Eye (tissue), 1 donor: ENCODE measurements around the gene PARN.

Experiments used
- DNase-seq: peaks from one replicate; pipeline ENCODE4 v3.0.0-alpha.2; 2015

PARN gene

DNA sequence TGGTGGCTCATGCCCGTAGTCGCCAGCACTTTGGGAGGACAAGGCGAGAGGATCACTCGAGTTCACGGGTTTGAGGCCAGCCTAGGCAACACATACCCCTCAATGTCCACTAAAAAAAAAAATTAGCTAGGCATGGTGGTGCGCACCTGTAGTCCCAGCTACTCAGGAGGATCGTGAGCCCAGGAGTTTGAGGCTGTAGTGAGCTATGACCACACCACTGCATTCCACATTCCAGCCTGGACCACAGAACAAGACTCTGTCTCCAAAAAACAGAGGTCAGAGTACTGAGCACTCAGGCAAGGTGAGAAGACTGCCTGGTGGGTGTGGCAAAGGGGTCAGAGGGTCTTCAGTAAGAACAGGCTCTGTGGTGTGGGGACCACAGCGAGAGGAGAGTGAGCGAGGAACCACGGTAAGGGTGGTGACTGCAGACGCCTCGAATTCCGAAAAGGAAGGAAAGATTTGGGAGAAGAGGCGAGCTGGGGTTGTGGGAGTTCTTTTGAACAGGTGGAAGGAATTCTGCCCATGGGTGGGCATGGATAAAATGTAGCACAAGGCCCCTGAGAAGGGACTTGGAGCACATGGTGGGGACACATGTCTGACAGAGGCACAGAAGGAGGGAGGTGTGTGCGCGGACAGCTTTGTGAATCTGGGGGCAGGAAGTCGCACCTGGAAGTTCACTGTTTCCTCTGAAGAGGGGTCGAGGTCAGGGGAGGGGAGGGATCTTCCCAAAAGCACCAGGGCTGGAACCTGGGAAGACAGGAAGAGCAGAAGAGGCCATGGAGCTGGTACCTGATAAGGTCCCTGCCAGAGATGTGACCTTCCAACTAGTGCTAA lies 134.6 kb downstream of the PARN start:
- no peak for DNase-seq

DNA sequence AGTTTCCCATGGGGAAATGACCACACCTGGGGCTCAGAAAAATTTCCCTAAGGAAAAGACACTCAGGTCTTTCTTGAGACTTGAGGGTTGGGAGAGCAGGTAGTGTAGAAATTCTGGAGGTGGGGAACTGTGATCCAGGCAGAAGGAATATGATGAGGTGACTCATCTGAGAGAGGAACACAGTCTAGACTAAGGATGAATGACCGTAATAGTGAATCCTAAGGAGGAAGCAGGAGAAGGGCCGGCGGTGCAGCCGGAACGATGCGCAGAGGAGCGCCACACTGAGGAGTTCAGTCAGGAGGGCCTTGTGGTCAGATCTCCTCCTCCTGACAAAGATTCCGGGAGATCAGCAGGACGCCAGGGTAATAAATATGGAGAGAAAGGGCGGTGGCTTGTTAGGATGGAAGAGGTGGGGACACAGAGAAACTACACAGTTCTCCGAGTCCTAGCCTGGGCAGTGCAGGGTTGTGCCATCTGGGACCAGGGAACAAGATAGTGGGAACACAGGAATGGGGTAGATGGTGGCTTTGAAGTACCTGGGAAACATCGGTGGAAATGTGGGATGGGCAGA lies 135.6 kb downstream of the PARN start:
- DNase-seq, result no peak

DNA sequence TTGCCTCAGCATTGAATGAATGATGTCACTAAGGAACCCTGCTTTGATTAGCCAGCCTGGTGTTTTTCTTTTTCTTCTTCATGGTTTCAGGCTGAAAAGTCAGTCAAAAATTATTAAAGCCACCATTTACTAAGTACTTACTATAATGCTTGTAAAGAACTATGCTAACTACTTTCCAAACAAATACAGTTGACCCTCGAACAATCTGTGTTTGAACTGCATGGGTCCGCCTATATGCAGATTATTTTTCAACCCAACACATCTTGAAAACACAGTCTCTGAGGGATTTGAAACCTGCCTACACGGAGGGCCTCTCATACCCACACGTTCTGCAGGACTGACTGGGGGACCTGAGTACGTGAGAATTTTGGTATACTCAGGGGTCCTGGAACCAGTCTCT lies 136.3 kb downstream of the PARN start:
- no peak for DNase-seq

DNA sequence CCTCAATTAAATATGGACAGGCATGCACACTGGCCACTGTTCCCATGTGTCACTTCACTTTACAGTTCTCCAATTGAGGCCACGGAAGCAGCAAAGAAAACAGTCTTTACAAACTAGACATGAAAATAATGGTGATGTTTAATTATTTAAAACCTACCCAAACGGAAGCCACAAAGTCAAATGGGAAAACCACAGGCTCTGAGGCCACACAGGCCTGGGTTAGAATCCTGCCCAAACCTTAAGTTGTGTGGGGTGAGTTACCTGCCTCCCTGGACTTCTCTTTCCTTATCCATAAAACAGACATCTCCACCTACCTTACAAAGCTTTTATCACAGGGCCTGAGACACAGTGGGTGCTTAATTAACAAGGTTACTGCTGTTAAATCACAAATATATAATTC lies 137.4 kb downstream of the PARN start:
- no peak for DNase-seq

DNA sequence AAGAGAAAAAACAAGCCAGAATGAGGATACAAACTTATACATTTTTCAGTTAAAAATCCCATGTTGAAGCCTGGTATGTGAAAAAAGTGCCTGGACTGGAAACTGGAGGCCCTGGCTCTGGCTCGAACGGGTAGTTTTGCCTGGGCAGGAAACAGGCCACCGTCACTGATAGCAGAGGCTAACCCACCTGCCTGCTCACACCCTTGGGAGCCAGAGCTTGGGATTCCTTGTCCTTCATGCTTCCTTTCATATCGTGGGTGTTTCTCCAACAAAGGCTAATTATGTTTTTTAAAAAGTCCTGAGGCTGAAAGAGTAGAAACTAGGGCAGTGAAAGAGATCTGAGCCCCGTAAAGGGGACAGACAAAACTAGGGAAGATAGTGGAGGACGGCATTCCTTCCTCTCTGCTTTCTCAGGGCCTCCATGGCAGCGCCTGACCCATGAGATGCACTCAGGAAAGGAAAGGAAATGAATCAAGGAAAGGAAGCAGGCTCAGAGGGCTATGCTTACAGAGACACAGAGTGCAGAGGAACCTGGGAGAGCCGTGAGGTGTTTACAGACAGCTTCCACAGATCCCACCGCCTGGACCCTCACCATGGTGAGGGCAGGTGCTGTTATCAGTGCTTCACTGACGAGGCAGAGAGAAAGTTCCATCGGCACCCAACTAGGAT lies 138.1 kb downstream of the PARN start:
- DNase-seq, result no peak

DNA sequence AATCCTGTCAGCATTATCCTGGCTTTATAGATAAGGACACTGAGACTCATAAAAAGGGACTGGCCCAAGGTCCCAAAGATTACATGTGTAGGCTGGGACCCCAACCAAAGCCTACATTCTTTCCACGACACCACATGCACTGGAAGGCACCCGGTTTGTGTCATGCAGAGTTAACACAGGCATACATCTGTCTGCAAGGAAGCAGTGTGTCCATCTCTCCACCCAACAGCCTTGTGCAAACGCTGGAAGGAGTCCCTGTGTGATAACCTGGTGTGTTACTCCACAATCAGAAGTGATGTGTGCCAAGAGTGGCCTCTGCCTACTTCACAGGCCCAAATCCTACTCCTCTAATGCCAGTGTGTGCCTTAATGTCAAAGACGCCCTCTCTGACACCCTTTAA lies 139.8 kb downstream of the PARN start:
- DNase-seq, result no peak

DNA sequence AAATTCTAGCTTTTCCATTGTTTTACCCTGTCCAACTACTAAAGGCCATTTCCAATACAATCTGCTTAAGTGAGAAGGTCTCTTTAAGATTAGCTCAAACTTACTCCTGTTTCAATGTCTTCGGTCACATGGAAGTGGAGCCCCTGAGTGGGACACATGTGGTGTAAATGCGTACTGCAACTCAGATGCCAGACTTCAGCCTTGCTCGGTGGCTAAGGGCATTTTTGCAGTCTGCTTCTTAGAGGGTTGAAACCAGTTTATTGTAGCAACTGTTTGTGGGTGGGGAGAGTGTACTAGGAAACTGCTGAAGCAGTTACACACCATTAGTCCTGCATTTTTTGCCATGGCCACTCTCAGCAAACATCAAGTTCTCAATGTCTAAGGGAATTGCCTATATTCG lies 140.6 kb downstream of the PARN start:
- peak; percentile 51 for DNase-seq

DNA sequence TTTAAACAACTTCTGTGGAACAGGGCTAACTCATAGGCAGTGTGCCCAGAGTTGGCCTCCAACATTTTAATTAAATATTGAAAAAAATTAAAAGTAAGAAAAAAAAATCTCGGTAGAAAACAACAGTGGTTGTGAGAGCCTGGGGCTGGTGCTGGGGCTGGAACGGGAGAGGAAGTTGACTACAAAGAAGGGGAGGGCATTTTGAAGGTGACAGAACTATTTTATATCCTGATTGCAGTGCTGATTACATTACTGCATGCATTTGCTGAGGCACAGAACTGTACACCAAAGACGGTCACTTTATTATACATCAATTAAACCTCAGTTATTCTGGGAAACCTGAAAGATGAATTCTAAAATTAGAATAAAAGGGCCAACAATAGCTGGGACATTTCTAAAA lies 142.5 kb downstream of the PARN start:
- no peak for DNase-seq

DNA sequence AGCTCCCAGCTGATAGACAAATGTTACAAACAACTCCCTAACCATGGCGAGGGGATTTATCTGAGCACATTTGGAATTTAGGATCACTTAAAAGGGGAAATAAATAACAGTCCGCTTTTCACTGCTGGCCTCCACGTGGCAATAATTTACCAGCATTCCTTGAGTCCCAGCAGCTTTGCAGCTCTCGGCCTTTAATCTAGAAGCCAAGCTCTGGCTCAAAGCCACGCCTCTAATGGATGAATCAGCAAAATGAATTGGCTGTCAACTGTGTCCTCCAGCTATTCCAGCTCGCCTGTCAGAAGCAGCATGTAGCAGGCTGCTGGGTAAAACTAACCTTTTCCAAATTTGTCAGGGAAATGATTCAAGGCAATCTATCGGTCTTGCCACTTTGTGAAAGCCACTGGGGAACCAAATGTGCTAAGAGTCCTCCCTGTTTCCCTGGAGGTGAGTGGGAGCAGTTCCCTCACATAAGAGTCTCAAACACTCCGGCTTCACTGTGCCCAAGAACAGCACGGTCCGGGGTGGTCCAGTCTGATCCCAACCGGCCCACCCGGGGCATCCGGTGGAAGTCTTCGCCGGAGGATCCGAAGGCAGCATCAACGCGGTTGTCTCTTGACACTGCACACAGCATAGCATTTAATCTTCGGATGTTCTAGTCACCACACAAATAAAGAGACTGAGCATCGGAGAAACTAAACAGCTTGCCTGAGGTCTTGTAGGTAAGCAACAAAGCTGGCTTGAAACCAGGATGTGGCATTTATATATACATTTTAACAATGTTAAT lies 143.3 kb downstream of the PARN start:
- peak; percentile 84 for DNase-seq

DNA sequence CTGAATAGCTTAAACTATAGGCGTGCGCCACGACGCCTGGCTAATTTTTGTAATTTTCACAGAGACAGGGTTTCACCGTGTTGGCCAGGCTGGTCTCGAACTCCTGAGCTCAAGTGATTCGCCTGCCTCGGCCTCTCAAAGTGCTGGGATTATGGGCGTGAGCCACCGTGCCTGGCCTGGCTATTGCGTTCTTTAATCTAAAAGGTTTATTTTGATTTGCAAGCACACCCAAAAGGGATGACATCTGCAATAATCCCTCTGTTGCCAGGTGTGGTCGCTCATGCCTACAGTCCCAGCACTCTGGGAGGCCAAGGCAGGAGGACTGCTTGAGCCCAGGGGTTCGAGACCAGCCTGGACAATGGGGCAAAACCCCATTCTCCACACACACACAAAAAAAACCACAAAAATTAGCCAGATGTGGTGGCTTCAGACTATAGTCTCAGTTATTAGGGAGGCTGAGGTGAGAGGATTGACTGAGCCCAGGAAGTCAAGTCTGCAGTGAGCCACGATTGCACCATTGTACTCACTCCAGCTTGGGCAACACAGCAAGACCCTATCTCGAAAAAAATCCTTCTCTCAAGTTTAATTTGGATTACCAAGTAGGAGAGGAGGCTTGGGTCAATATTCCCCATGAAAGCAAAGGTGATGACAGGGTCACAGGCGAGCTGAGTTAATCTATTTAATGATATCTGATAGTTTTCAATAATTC lies 144.1 kb downstream of the PARN start:
- DNase-seq, result no peak

DNA sequence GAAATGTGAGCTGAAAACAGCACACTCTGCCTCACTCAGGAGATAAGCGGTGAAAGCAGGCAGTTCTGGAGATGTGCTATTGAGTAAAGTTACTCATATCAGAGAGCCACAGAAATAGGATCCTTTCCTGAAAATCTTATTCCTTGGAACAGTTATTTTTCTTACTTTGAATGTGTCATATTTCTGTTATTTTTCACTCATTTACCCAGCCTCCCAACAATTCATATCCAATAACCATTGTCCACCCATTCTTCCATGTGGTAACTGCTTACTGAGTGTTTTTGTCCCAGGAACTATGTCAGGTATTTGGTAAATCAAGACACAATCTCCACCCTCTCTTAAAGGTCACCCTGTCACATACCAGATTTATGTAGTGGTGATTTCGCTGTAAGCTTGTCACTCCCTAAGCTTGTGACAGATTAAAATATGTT lies 144.9 kb downstream of the PARN start:
- DNase-seq, result no peak

DNA sequence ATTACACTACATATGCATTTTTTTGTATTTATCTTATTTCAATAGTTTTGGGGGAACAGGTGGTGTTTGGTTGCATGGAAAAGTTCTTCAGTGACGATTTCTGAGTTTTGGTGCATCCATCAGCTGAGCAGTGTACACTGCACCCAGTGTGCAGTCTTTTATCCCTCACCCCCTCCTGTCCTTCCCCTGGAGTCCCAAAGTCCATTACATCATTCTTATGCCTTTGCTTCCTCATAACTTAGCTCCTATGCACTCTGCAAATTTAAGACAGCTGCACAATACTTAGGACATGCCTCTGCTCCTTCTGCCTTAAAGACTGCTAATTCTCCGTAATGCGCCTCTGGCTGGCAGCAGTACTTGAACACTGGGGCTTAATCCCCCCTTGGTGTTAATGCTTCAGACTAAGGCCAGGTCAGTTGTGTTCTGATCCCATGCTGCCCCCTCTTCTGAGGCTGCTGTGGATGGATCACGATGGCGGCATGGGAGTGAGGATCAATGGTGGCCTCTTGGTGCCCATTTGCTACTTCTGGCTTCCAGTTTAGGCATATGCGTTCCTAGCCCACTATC lies 146.2 kb downstream of the PARN start:
- DNase-seq, result no peak

DNA sequence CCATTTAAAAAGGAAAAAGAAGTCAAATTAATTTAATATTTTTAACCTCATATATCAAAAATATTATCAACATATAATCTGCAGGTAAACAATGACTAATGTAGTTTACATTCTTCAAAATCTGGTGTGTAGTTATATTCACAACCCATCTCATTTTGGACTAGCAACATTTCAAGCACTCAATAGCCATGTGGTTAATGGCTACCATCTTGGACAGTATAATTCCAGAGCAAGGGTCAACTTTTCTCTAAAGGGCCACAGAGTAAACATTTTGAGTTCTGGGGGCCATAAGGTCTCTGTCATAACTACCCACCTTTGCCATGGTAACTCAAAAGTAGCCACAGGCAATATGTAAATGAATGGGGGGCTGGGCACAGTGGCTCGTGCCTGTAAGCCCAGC lies 153.9 kb downstream of the PARN start:
- DNase-seq, result no peak

DNA sequence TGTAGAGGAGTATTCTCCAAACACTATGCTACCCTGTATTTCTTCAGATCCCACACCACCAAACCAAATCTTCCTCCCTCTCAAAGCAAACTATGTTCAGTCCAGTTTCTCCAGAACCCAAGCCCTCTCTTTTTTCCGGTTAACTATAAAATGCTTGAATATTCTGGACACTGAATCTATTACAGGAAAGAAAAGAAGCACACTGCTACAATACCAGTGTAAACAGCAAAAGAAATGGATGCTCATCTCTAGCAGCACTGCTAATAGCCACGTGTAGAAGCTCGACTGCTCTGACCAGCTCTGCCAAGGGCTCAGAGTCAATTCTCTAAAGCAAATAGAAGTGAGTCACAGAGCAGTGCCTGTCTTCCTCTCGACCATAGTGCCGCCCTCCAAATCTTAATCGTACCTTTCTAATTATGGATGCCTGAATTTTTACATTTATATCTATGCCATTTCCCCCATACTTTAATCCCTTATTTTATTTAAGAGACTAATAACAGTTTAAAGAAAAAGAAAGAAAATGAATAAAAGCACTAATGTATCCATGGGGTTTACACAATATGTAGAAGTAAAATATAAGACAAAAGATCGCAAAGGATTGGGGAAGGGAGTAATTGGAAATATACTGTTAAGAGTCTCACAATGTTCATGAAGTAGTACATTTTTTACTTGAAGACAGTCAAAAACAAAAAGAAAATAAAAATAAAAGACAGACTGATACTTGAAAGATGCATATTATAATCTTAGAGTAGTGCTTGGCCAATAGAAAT lies 154.5 kb downstream of the PARN start:
- no peak for DNase-seq

DNA sequence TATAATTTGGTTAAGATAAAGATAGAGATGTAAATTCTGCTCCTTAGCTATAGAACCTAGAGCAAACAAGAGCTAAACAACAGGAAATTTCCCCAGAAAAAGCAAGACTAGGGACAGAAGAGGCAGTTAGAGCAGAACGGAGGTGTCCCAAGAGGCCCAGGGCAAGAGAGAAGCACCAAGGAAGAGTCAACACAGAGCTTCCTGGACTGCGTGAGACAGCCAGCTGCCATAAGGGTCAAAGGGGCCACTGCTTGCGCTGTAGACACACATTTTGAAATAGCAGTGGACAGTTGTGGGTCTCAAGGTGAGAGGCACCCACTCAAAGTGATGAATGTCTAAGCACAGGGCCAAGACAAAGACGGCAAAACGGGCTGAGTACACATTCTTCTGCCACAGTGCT lies 156.6 kb downstream of the PARN start:
- DNase-seq, result no peak

DNA sequence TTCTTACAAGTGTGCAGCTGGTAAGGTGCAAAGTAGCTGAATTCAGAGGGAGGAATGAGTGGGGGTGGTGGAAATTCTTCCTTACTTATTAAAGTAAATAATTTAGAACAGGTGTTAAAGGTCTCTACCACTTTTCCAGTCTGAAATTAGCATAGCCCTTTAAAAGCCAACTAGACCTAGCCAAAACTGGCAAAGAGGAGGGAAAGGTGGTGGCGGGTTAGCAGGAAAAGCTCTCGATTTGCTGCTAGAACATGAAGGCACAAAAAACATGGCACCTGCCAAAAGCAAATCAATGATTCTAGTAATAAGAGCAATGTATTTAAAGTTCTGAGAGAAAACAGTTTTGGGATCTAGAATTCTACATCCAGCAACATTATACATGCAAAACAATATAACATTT lies 157.7 kb downstream of the PARN start:
- DNase-seq, result no peak

DNA sequence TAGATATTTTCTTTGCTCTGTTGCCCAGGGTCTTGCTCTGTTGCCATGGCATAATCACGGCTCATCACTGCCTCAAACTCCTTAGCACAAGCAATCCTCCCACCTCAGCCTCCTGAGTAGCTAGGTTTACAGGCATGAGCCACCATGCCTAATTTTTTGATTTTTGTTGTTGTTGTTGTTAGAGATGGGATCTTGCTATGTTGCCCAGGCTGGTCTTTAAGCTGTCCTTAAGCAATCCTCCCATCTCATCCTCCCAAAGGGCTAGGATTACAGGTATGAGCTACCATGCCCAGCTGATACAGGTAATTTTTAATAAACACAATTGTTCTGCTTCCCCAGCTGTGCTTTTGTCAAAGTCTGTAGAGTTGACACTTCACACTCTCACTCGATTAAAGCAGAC lies 159.3 kb downstream of the PARN start:
- DNase-seq, result no peak

DNA sequence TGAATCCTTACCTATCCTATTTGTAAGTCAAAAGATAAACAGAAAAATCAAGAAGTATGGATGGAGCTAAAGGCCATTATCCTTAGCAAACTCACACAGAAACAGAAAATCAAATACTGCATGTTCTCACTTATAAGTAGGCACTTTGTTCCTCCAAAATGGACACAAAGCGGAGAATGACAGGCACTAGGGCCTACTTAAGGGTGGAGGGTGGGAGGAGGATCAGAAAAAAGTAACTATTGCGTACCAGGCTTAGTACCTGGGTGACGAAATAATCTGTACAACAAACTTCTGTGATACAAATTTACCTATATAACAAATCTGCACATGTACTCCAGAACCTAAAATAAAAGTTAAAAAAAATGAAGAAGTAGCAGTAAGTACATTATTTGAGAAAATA lies 164.3 kb downstream of the PARN start:
- no peak for DNase-seq

DNA sequence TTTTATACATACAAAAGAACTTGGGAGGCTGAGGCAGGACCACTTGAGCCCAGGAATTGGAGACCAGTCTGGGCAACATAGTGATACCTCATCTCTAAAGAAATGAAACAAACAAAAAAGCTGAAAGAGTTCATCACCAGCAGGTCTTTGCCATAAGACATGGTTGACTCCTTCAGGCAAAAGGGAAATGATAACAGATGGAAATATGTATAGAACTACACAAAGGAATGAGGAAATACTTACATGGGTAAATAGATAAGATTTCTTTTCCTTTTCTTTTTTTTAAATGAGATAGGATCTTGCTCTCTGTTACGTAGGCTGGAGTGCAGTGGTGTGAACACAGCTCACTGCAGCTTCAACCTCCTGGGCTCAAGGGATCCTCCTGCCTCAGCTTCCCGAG lies 165.3 kb downstream of the PARN start:
- no peak for DNase-seq

DNA sequence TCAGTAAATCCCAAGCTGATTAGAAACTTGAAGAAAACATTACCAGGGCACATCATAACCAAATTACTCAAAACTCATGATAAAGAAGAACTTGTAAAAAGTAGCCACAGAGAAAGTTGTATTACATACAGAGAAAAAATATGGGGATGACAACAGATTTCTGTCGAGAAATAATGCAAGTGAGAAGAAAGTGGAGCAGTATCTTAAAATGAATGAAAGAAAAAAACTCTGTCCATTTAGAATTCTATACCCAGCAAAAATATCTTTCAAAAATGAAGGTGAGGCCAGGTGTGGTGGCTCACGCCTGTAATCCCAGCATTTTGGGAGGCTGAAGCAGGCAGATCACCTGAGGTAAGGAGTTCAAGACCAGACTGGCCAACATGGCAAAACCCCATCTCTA lies 165.9 kb downstream of the PARN start:
- no peak for DNase-seq

DNA sequence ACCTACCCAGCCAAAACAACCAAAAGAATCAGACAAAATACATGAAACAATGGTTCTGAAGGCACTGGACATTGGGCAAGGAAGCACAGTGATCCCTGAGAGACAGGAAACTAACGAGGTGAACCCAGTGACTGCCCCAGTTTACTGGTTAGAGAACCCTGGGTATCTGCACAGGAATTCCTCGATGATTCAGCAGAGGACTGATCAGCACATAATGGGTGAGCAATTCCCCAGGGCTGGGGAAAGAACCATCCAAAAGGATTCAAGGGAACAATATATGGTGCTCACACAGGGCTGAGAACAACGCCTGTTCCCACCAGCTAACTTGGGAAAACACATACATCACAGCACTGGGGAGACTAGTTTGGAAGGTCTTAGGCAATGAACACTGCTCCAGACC lies 167.2 kb downstream of the PARN start:
- DNase-seq, result no peak

DNA sequence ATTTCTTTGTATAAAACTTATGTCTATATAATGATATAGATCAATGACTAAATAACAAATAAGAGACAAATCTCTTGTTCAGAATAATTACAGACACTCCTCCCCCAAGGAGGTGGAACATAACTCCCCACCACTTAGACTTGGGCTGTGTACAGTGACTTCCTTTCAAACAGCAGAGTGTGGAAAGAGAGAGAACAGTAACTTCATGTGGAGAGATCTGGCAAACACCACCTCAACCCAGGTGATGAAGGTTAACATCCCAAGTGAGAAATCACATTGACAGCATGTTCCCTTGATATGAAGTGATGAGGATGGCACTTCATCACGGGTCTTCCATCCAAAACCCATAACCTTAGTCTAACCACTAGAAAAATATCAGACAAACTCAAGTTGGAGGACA lies 169.3 kb downstream of the PARN start:
- DNase-seq, result no peak
